GM18519 (cell line): ENCODE data around the gene SLCO2A1.

ENCODE experiments used
- ATAC-seq: cut with Tn5 transposase; IDR thresholded peaks from one replicate; pipeline ENCODE4 v1.9.1; 2021; ENCODE audit warnings: mild to moderate bottlenecking, moderate library complexity; ENCODE audit not compliant: unreplicated experiment, low FRiP score

SLCO2A1 gene

GRCh38 chr3:133915685-133916658 lies 113.8 kb downstream of the SLCO2A1 start:
- no peak for ATAC-seq

GRCh38 chr3:133914839-133915600 lies 114.7 kb downstream of the SLCO2A1 start:
- no peak for ATAC-seq

GRCh38 chr3:133910422-133910821 lies 119.3 kb downstream of the SLCO2A1 start:
- ATAC-seq, result no peak

- ATAC-seq, result no peak
These were observed 124.3 kb downstream of the SLCO2A1 start for GRCh38 chr3:133905376-133905775.

- ATAC-seq, result no peak
These were observed 127.9 kb downstream of the SLCO2A1 start for GRCh38 chr3:133901847-133902246.

- ATAC-seq, result no peak
These were observed 128.6 kb downstream of the SLCO2A1 start for GRCh38 chr3:133901083-133901482.

GRCh38 chr3:133899311-133899710 lies 130.4 kb downstream of the SLCO2A1 start:
- ATAC-seq, result no peak

- no peak for ATAC-seq
These were observed 132.2 kb downstream of the SLCO2A1 start for GRCh38 chr3:133897547-133897946.

- ATAC-seq, result no peak
These were observed 133.5 kb downstream of the SLCO2A1 start for GRCh38 chr3:133896002-133896761.

- no peak for ATAC-seq
These were observed 134.3 kb downstream of the SLCO2A1 start, which contains the start of gene RAB6B for GRCh38 chr3:133895208-133896001. RAB6B (minus strand) TSS chr3:133895882; CDS start chr3:133895466, 416 bp downstream.

GRCh38 chr3:133894353-133895207 lies 135.1 kb downstream of the SLCO2A1 start:
- no peak for ATAC-seq

- ATAC-seq, result no peak
These were observed 135.9 kb downstream of the SLCO2A1 start for GRCh38 chr3:133893683-133894352.

- ATAC-seq, result no peak
These were observed 137.0 kb downstream of the SLCO2A1 start for GRCh38 chr3:133892541-133893231.

- no peak for ATAC-seq
These were observed 137.9 kb downstream of the SLCO2A1 start for GRCh38 chr3:133891662-133892378.

GRCh38 chr3:133890972-133891644 lies 138.6 kb downstream of the SLCO2A1 start:
- no peak for ATAC-seq

- ATAC-seq, result no peak
These were observed 139.7 kb downstream of the SLCO2A1 start for GRCh38 chr3:133890037-133890436.
